GM10266 (cell line): ENCODE measurements around the gene ZSCAN25.
"Not testable (repeated sequence)": the region's sequence is repeated elsewhere in the genome, so short reads cannot be mapped to it uniquely, and the experiment has no call there.

Experiments used
- DNase-seq: peaks from one replicate; pipeline ENCODE4 v3.0.0; 2012; ENCODE audit errors: extremely low spot score
- CTCF ChIP-seq: IDR thresholded peaks from 2 replicates; pipeline ENCODE4 v1.5.1; 2012; ENCODE audit warnings: mild to moderate bottlenecking, low read depth; ENCODE audit not compliant: control insufficient read depth, insufficient read depth; ENCODE audit errors: missing control alignments

The ZSCAN25 gene

GRCh38 chr7:99625961-99626360, 9.2 kb downstream of the ZSCAN25 start:
- no peak for DNase-seq
- no peak for TF ChIP-seq CTCF

GRCh38 chr7:99626661-99627060, 9.9 kb downstream of the ZSCAN25 start:
- TF ChIP-seq CTCF = no peak
- DNase-seq = no peak

GRCh38 chr7:99627513-99627912, 10.8 kb downstream of the ZSCAN25 start:
- DNase-seq = no peak
- no peak for TF ChIP-seq CTCF

- DNase-seq = no peak
- TF ChIP-seq CTCF = no peak
Observed at GRCh38 chr7:99628471-99629465, 12.0 kb downstream of the ZSCAN25 start.

- TF ChIP-seq CTCF = no peak
- DNase-seq = no peak
Observed at GRCh38 chr7:99629643-99630042, 12.9 kb downstream of the ZSCAN25 start.

- DNase-seq = no peak
- no peak for TF ChIP-seq CTCF
Observed at GRCh38 chr7:99631295-99632109, 14.8 kb downstream of the ZSCAN25 start.

- not testable (repeated sequence) for DNase-seq
Observed at GRCh38 chr7:99637414-99637813, 20.7 kb downstream of the ZSCAN25 start.
